Heart left ventricle (tissue), 13 donors: ENCODE results near the gene MRPL50.

ENCODE experiments used
- CTCF ChIP-seq, 12 donors: fragments of 200-600 bp; sonication (generic) in 4 of 12; IDR thresholded peaks; one replicate each; pipeline versions ENCODE4 v1.5.0 to v1.8.0; 2018 to 2022; ENCODE audit warnings: antibody characterized with exemption in 12 of 12, mild to moderate bottlenecking in 5 of 12
- POLR2A ChIP-seq, 2 donors: fragments of 450-650 bp; IDR thresholded peaks; one replicate each; pipeline ENCODE4 v1.6.1; 2017; ENCODE audit warnings: antibody characterized with exemption in 2 of 2, mild to moderate bottlenecking in 2 of 2, moderate library complexity in 2 of 2
- donor health status: ischemic (EF 13 %, LVEDD 7.1; RV severe dilation, severe dysfunction).
- donor health status: DM: no; HTN: yes; CAD: no.
- donor health status: DM: no; HTN: no; CAD: no.
- donor health status: ischemic (EF 25% LVEDD 6.9; RV normal size, moderate dysfunction).
- donor health status: ischemic (EF 25% LVEDD 5.7; RV mildly dilated, moderate dysfunction).
- donor health status: ischemic (EF 35%, LVEDD 5.7; RV mildly dilated, moderate dysfunction).
- donor health status: nonischemic (EF 11% LVEDD 7.7; RV severe dilation, severe dysfunction).
- donor health status: DM: yes; HTN: yes; CAD: no.
- donor health status: PGD.
- donor health status: ischemic (EF 29% LVEDD 5.4; RV normal size, mild dysfunction).
- donor health status: nonischemic (EF 23%, LVEDD 6.1; RV moderate dilation, normal function).

DNA sequence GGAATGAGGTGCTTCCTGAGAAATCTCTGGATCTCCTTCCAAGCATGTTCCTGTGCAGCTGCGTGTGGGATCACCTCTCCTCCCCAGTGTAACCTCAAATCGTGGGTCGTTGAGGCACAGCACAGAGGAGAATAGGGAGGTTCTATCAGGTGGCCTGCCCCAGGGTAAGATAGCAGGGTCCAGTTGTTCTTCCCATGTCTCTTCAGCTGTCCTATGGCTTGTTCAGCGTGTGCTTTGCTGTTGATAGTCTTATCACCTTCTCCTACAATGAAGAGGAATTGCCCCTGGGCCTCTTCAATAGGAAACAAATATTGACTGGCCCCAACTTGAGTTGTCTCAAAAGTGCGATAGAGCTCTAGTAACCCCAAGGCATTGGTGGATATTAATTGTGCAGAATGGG, 36.0 kb downstream of the MRPL50 start:
- TF ChIP-seq CTCF (IDR thresholded peaks at IDR 0.05), result no peak
- no peak for TF ChIP-seq POLR2A (IDR thresholded peaks at IDR 0.05)
